OCI-LY3 (cell line): ENCODE results near the gene OR7C1.

Source experiments
- H2AFZ ChIP-seq: fragments of 200-600, 300-600 bp; shearing (Covaris generic); 2 replicates; pipeline ENCODE4 v1.6.0; 2014; ENCODE audit warnings: antibody characterized with exemption, low read depth, low read length
- H3K27ac ChIP-seq: fragments of 200-600, 300-600 bp; sonication (generic); 2 replicates; pipeline ENCODE4 v1.5.1; 2014; ENCODE audit warnings: mild to moderate bottlenecking, low read length, moderate library complexity, mixed read lengths
- H3K27me3 ChIP-seq: fragments of 200-600, 300-600 bp; sonication (generic); 2 replicates; pipeline ENCODE4 v1.6.1; 2014; ENCODE audit warnings: low read depth, low read length, mixed read lengths
- H3K36me3 ChIP-seq: fragments of 200-600, 300-600 bp; sonication (generic); replicated peaks from 2 replicates; pipeline ENCODE3; 2014; ENCODE audit warnings: low read depth, low read length, mixed read lengths
- H3K4me1 ChIP-seq: fragments of 300-600, 200-600 bp; sonication (generic); 2 replicates; pipeline ENCODE4 v1.6.1; 2014; ENCODE audit warnings: low read length, mixed read lengths
- H3K4me2 ChIP-seq: fragments of 200-600, 300-600 bp; sonication (generic); 2 replicates; pipeline ENCODE4 v1.6.1; 2014; ENCODE audit warnings: low read length, mixed read lengths
- H3K4me3 ChIP-seq: fragments of 300-600, 200-600 bp; sonication (generic); 2 replicates; pipeline ENCODE4 v1.5.1; 2014; ENCODE audit warnings: antibody characterized with exemption, mild to moderate bottlenecking, low read length, moderate library complexity
- H3K79me2 ChIP-seq: fragments of 300-600, 200-600 bp; shearing (Covaris generic); 2 replicates; pipeline ENCODE4 v1.6.1; 2014; ENCODE audit warnings: mild to moderate bottlenecking, low read length, mixed read lengths
- H3K9ac ChIP-seq: fragments of 300-600, 200-600 bp; shearing (Covaris generic); 2 replicates; pipeline ENCODE4 v1.6.0; 2014; ENCODE audit warnings: mild to moderate bottlenecking, low read length, moderate library complexity
- H3K9me3 ChIP-seq: fragments of 200-600, 300-600 bp; shearing (Covaris generic); 2 replicates; pipeline ENCODE4 v1.6.1; 2014; ENCODE audit warnings: low read length, mixed read lengths; ENCODE audit not compliant: insufficient read depth
- H4K20me1 ChIP-seq: fragments of 200-600, 300-600 bp; sonication (generic); 2 replicates; pipeline ENCODE4 v1.6.1; 2016; ENCODE audit warnings: low read length, mixed read lengths; ENCODE audit not compliant: insufficient read depth
- EZH2phosphoT487 ChIP-seq: fragments of 200-600 bp; shearing (Covaris generic); IDR thresholded peaks from 2 replicates; pipeline ENCODE4 v1.6.1; 2018; ENCODE audit warnings: antibody characterized with exemption, mixed run types, low read depth
- TF ChIP-seq, protein P1 (sequence below): fragments of 200-600, 300-600 bp; sonication (generic); IDR thresholded peaks from 2 replicates; pipeline ENCODE4 v1.5.1; 2014; ENCODE audit warnings: antibody characterized with exemption, low read length, low read depth

The OR7C1 gene

DNA sequence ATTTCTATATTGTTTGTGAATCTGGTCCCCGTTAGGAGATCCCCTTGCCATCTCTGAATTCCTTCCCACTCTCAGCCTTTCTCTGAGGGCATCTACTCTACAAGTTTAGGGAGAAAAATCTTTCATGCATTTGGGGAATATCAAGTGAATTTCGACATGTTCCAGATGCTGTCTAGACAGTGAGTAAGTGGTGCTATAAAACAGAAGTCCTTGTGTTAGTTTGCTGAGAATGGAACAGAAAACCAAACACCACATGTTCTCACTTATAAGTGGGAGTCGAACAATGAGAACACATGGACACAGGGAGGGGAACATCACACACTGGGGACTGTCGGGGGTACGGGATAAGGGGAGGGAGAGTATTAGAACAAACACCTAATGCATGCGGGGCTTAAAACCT, 8.6 kb upstream of the OR7C1 start:
- H3K79me2 ChIP-seq, result no peaks in the 10 kb centered on the region
- H3K4me1 ChIP-seq, result no peaks in the 10 kb centered on the region
- H3K9ac ChIP-seq, result no peak overlapping the region
- H3K27me3 ChIP-seq, result peaks cover 8% of the 10 kb centered on the region; the same call in 1 of the 2 replicates
- no peaks in the 10 kb centered on the region for H3K36me3 ChIP-seq
- no peaks in the 10 kb centered on the region for H4K20me1 ChIP-seq
- H3K9me3 ChIP-seq, result no peaks in the 10 kb centered on the region
- TF ChIP-seq, protein P1, sequence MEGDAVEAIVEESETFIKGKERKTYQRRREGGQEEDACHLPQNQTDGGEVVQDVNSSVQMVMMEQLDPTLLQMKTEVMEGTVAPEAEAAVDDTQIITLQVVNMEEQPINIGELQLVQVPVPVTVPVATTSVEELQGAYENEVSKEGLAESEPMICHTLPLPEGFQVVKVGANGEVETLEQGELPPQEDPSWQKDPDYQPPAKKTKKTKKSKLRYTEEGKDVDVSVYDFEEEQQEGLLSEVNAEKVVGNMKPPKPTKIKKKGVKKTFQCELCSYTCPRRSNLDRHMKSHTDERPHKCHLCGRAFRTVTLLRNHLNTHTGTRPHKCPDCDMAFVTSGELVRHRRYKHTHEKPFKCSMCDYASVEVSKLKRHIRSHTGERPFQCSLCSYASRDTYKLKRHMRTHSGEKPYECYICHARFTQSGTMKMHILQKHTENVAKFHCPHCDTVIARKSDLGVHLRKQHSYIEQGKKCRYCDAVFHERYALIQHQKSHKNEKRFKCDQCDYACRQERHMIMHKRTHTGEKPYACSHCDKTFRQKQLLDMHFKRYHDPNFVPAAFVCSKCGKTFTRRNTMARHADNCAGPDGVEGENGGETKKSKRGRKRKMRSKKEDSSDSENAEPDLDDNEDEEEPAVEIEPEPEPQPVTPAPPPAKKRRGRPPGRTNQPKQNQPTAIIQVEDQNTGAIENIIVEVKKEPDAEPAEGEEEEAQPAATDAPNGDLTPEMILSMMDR, result no peak
- no peak for TF ChIP-seq EZH2phosphoT487
- H3K4me3 ChIP-seq, result no peak overlapping the region
- no peak overlapping the region for H2AFZ ChIP-seq
- H3K4me2 ChIP-seq, result no peak overlapping the region
- no peak overlapping the region for H3K27ac ChIP-seq

DNA sequence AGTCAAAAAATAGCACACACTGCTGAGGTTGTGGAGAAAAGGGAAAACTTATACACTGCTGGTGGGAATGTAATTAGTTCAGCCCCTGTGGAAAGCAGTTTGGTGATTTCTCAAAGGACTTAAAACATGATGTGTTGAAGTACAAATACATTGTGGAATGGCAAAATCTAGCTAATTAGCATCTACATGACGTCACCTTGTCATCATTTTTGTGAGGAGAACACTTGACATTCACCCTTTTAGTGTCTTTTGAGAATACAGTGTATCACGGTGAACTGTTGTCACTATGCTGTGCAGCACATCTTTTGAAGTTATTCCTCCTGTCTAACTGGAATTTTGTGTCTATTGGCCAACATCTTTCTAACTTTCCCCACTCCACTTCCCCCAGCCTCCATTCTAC, 8.2 kb upstream of the OR7C1 start:
- Histone ChIP-seq H4K20me1 (no peaks in the 10 kb centered on the region), H3K27me3 (peaks cover 8% of the 10 kb centered on the region; the same call in 1 of the 2 replicates), H3K4me2 (no peak overlapping the region), H3K36me3 (no peaks in the 10 kb centered on the region), H3K9ac (no peak overlapping the region), H3K4me1 (no peaks in the 10 kb centered on the region), H2AFZ (no peak overlapping the region), H3K79me2 (no peaks in the 10 kb centered on the region), H3K27ac (no peak overlapping the region), H3K9me3 (no peaks in the 10 kb centered on the region), H3K4me3 (no peak overlapping the region)
- TF ChIP-seq EZH2phosphoT487, result no peak
- TF ChIP-seq, protein P1, result no peak

DNA sequence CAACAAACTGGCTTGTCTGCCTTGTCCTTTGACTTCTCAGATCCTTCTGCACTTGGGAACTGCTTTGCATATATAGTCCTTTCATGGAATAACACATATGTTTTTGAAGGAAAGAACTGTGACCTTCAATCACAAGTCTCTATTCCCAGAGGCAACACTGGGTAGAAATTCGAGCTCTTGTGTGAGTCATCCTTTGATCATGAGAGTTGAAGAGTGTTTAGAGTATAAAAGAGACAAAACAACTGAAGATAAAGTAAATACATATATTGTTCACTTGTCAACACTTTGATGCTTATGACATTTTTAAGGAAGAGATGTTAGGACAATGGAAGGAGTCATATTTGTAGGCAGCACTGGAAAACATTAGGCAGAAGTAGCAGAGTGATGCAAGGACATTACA, 5.2 kb upstream of the OR7C1 start:
- TF ChIP-seq, protein P1, result no peak
- Histone ChIP-seq H3K27ac (no peak overlapping the region), H3K27me3 (peaks cover 11% of the 10 kb centered on the region), H3K36me3 (no peaks in the 10 kb centered on the region), H4K20me1 (no peaks in the 10 kb centered on the region), H3K4me2 (no peak overlapping the region), H3K4me3 (no peak overlapping the region), H3K9me3 (no peaks in the 10 kb centered on the region), H2AFZ (no peak overlapping the region), H3K9ac (no peak overlapping the region), H3K79me2 (no peaks in the 10 kb centered on the region), H3K4me1 (no peaks in the 10 kb centered on the region)

DNA sequence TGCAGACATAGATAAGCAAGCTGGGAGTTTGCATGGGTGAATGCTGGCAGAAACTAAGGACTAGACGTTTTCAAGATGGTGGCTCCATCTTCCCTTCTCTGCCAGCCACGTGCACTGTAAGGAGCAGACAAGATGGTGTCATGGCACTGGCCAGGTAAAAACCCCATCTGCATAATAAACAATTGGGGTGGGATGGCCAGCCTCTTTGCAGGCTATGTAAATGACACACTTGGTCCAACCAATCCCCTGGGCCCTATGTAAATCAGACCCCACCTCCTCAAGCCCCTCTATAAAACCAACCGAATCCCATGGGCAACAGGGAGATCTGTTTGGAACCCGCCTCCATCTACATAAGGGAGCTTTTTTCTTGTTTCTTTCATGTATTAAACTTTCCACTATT, 2.4 kb upstream of the OR7C1 start:
- Histone ChIP-seq H3K4me3 (no peak overlapping the region), H3K4me1 (no peaks in the 10 kb centered on the region), H3K79me2 (no peaks in the 10 kb centered on the region), H3K9me3 (no peaks in the 10 kb centered on the region), H3K27ac (no peak overlapping the region), H3K36me3 (no peaks in the 10 kb centered on the region), H3K4me2 (no peak overlapping the region), H3K9ac (no peak overlapping the region), H4K20me1 (no peaks in the 10 kb centered on the region), H2AFZ (no peak overlapping the region), H3K27me3 (peaks cover 18% of the 10 kb centered on the region)
- TF ChIP-seq EZH2phosphoT487, result no peak
- TF ChIP-seq, protein P1, result no peak
